ENCODE measurements around the gene NEUROG1.

- TF ChIP-seq CTCF (IDR thresholded peaks at IDR 0.05) (no peak), POLR2A (IDR thresholded peaks at IDR 0.05) (no peak), POLR2AphosphoS5 (IDR thresholded peaks at IDR 0.05) (no peak), EP300 (IDR thresholded peaks at IDR 0.05; ENCODE audit: low read depth) (no peak)
Observed at GRCh38 chr5:135561266-135561665, 25.5 kb upstream of the NEUROG1 start.

Data from transverse colon (tissue), 4 donors.